ENCODE results near the gene DNAL1.

DNA sequence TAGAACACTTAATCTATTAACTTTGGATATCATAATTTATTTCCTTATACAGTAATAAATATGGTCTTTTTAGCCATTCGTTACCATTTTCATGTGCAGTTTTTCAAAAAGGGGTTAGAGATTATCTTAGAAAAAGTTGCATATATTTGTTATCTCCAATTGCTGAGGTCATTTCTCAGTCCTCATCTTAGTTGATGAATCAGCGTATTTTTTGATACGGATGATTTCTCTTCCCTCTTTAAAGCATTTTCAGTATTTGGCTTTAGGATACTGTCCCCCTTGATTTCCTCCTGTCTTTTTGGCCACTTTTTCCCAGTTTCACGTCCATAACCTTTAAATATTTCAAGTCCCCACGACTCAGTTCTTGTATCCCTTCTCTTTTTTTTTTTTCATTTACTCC is 21.8 kb downstream of the DNAL1 start:
- TF ChIP-seq EP300 (IDR thresholded peaks at IDR 0.05) (no peak), POLR2A (IDR thresholded peaks at IDR 0.05) (no peak), POLR2AphosphoS5 (IDR thresholded peaks at IDR 0.05) (no peak)
- TF ChIP-seq, protein P1, sequence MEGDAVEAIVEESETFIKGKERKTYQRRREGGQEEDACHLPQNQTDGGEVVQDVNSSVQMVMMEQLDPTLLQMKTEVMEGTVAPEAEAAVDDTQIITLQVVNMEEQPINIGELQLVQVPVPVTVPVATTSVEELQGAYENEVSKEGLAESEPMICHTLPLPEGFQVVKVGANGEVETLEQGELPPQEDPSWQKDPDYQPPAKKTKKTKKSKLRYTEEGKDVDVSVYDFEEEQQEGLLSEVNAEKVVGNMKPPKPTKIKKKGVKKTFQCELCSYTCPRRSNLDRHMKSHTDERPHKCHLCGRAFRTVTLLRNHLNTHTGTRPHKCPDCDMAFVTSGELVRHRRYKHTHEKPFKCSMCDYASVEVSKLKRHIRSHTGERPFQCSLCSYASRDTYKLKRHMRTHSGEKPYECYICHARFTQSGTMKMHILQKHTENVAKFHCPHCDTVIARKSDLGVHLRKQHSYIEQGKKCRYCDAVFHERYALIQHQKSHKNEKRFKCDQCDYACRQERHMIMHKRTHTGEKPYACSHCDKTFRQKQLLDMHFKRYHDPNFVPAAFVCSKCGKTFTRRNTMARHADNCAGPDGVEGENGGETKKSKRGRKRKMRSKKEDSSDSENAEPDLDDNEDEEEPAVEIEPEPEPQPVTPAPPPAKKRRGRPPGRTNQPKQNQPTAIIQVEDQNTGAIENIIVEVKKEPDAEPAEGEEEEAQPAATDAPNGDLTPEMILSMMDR (IDR thresholded peaks at IDR 0.05), result no peak
